GM18498 (cell line): ENCODE results near the gene HLCS.
"Not testable (repeated sequence)": the region's sequence is repeated elsewhere in the genome, so short reads cannot be mapped to it uniquely, and the experiment has no call there.

Experiments used
- ATAC-seq: cut with Tn5 transposase; IDR thresholded peaks from one replicate; pipeline ENCODE4 v1.9.1; 2021; ENCODE audit warnings: mild to moderate bottlenecking, moderate library complexity; ENCODE audit not compliant: unreplicated experiment

Gene HLCS

DNA sequence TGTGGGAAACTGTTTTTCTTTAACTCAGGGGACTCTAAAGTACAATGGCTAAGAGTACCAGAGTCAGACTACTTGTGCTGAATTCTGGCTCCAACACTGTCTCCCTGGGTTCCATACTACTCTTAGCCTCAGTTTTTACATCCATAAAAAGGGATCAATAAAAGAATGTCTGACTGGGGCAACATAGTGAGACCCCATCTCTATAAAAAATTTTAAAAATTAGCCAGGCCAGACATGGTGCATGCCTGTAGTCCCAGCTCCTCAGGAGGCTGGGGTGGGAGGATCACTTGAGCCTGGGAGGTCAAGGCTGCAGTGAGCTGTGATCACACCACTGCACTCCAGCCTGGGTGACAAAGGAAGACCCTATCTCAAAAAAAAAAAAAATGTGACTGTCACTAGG, 150.4 kb downstream of the HLCS start:
- not testable (repeated sequence) for ATAC-seq

DNA sequence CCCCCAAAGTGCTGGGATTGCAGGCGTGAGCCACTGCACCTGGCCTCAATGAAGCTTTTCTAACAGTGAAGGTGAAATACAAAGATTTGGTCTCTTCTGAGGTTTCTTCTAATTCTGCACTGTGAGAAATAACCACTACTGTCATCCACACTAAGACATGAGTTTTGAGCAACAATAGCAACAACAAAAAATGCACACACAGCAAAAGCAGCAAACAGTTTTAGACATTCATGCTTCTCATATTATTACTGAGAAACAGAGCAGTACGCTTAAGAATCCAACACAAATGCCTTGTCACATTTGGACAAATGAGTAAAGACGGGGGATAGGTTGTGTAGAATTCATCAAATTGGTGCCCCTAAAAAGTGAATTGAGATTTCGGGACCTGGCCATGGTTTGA, 151.2 kb downstream of the HLCS start:
- no peak for ATAC-seq

DNA sequence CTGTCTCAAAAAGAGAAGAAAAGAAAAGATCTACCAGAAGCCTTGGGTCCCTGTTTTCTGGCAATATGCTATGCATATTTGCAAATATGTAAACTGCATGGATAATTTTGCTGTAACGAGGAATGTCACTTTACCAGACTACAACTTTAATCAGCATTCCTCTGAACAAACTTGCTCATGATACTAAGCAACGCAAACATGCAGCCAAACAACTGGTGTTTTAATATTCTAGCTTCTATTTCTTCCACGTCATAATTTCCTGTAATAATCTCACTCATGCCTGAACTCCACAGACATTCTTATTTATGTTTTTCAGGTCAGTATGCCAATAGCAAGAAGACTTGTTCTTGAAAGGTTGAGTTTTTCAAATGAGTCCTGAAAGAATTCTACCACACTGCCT, 153.4 kb downstream of the HLCS start:
- no peak for ATAC-seq

DNA sequence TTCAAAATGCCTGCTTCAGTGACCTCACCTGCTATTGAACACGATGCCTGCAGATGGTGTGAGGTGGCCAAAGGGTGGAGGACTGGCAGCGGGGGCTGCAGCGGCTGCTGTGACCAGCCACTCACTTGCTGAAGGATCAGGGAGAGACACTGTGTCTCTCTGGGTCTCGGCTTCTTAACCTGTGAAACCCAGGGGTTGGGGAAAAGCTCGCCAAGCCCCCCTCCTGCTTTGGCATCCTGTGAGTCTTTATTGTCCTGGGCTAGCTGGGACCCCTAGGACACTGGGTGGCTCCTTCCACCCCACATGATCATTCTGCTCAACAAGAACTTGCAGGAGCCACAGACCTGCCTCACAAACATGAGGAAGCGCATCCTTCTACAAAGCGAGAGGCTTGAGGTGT, 154.7 kb downstream of the HLCS start:
- ATAC-seq: no peak

GRCh38 chr21:36810443-36810842, 156.0 kb downstream of the HLCS start:
- ATAC-seq: no peak

GRCh38 chr21:36807422-36807928, 159.0 kb downstream of the HLCS start:
- ATAC-seq: no peak

- ATAC-seq: no peak
Measured at GRCh38 chr21:36806103-36806502, 160.4 kb downstream of the HLCS start.

DNA sequence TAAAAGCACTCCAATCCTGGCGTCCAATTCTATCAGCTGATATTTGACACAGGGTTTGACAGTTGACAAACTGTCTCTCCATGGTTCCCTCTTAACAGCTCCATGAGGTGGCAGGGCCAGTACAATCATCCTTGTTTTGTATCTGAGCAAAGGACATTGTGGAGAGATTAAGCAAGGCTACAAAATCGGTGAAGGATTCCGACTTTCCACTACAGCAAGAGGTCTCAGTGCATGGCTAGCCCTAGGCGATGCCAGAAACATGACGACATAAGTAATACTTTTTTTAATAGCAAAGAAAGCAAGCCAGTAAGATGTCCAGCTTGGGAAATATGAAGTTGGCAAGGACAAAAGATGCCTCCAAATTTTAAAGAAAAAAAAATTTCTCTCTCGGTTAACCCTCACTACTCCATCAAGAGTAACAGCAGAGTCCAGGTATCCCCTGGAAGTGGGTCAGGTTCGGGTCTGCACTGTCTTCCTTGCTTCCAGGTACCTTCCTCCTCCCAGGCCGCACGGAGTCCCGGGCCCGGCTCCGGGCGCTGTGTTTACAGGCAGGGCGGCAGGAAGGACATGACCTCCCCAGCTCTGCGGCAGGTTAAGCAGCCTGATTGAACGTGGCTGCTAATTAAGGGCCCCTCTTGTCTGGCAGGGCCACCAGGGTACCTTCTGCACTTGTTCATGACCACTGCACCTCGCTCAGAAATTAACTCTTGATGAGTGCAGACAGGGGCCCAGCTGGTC, 161.4 kb downstream of the HLCS start:
- no peak for ATAC-seq

GRCh38 chr21:36803816-36804439, 162.5 kb downstream of the HLCS start:
- ATAC-seq: no peak

DNA sequence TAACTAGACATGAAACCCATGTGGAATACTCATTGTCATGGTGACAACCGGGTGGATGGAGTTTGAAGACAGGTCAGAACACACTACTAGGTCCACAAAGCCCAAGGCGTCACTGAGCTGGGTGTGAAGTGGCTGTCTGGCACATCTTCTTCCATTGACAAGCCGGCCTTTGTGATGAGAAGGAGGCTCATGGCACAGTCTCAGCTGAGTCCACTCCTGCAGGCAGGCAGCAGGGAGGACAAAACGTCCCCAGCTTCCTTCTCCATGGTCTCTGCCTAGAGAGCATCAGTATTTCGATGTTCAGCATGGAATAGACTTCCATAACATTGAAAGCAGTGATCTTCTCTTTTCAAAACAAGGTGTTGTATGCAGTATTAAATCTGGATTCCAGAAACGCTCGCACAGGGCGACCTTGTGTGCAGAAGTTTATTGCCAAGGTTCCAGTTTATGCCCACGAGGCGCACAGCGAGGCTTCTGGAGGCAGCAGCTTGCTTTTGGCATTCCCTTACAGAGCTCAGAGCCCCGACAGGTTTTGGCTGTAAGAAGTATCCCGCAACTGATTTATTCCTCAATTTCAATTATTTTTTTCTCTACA, 163.3 kb downstream of the HLCS start:
- ATAC-seq: no peak

GRCh38 chr21:36800734-36801133, 165.7 kb downstream of the HLCS start:
- no peak for ATAC-seq

GRCh38 chr21:36799869-36800268, 166.6 kb downstream of the HLCS start:
- ATAC-seq: no peak

- no peak for ATAC-seq
Measured at GRCh38 chr21:36798491-36798890, 168.0 kb downstream of the HLCS start.

- ATAC-seq: no peak
Measured at GRCh38 chr21:36796070-36796469, 170.4 kb downstream of the HLCS start.

GRCh38 chr21:36792505-36792967, 173.9 kb downstream of the HLCS start:
- no peak for ATAC-seq

- no peak for ATAC-seq
Measured at GRCh38 chr21:36791695-36792470, 174.6 kb downstream of the HLCS start.

DNA sequence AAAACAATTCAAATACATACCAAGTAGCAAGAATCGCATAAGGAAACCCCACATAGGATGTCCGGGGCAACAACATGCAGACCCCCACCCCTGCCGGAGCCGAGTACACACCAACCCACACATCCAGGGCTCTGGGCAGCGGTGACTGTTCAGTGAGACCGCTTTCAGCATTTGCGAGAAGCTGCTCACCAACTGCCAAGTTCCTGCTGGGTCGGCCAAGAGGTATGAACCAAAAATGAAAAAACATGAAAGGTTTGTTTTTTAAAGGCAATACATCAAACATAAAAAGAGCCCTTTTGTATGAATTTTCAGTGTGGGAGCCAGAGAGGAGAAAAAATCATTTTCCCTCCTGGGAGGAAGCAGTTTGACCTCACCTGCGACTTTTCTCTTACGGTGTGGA, 175.3 kb downstream of the HLCS start:
- ATAC-seq: no peak

GRCh38 chr21:36790616-36791015, 175.9 kb downstream of the HLCS start:
- no peak for ATAC-seq

GRCh38 chr21:36788120-36788638, 178.3 kb downstream of the HLCS start:
- ATAC-seq: no peak

GRCh38 chr21:36786186-36786585, 180.3 kb downstream of the HLCS start:
- no peak for ATAC-seq

GRCh38 chr21:36785615-36786014, 180.9 kb downstream of the HLCS start:
- no peak for ATAC-seq
